GM12872 (cell line): ENCODE measurements around the gene SOX5.

ENCODE experiments used
- CTCF ChIP-seq: IDR thresholded peaks from 3 replicates; pipeline ENCODE4 v1.5.1; 2011; ENCODE audit warnings: low read depth, mild to moderate bottlenecking, low read length, moderate library complexity; ENCODE audit not compliant: insufficient read depth

SOX5 gene

GRCh38 chr12:23813206-23813605 lies 136.3 kb downstream of the SOX5 start:
- no peak for TF ChIP-seq CTCF

- no peak for TF ChIP-seq CTCF
These were observed 139.1 kb downstream of the SOX5 start for GRCh38 chr12:23810329-23810902.

GRCh38 chr12:23803540-23803939 lies 145.9 kb downstream of the SOX5 start:
- TF ChIP-seq CTCF = no peak

GRCh38 chr12:23795494-23795893 lies 154.0 kb downstream of the SOX5 start:
- TF ChIP-seq CTCF = no peak

GRCh38 chr12:23781118-23781517 lies 168.4 kb downstream of the SOX5 start:
- TF ChIP-seq CTCF = no peak

GRCh38 chr12:23775208-23775607 lies 174.3 kb downstream of the SOX5 start:
- no peak for TF ChIP-seq CTCF

- no peak for TF ChIP-seq CTCF
These were observed 178.1 kb downstream of the SOX5 start for GRCh38 chr12:23771240-23771949.
